GM18951 (cell line): ENCODE data around the gene ADPRH.
"Not testable (repeated sequence)": the region's sequence is repeated elsewhere in the genome, so short reads cannot be mapped to it uniquely, and the experiment has no call there.

ENCODE experiments used
- POLR2A ChIP-seq: IDR thresholded peaks from 4 replicates; pipeline ENCODE4 v1.6.1; 2011; ENCODE audit warnings: mild to moderate bottlenecking; ENCODE audit not compliant: insufficient read length, insufficient read depth; ENCODE audit errors: extremely low read depth
- in situ Hi-C: fragments of 300-500 bp; cut with MboI; formaldehyde crosslinking; loops from one replicate; pipeline ENCODE4 v1.12.0; 2022; ENCODE audit warnings: low sequenced_read_pairs, mixed read lengths, inconsistent platforms; ENCODE audit not compliant: unreplicated experiment

The ADPRH gene

GRCh38 chr3:119553823-119554415 is 25.4 kb upstream of the ADPRH start:
- no peak for TF ChIP-seq POLR2A
- in situ Hi-C loops: no loop called here

- in situ Hi-C loops: no loop called here
- TF ChIP-seq POLR2A: no peak
Observed at GRCh38 chr3:119555309-119555735, 24.0 kb upstream of the ADPRH start.

GRCh38 chr3:119555929-119556328 is 23.4 kb upstream of the ADPRH start:
- TF ChIP-seq POLR2A: no peak
- in situ Hi-C loops: no loop called here

- in situ Hi-C loops: no loop called here
- TF ChIP-seq POLR2A: peak; percentile 41
Observed at GRCh38 chr3:119557192-119557876, 22.0 kb upstream of the ADPRH start.

GRCh38 chr3:119557877-119558269 is 21.4 kb upstream of the ADPRH start:
- in situ Hi-C loops: no loop called here
- no peak for TF ChIP-seq POLR2A

GRCh38 chr3:119558626-119559317 is 20.5 kb upstream of the ADPRH start:
- no peak for TF ChIP-seq POLR2A
- in situ Hi-C loops: no loop called here

GRCh38 chr3:119559441-119559963 is 19.8 kb upstream of the ADPRH start, which contains the start of gene CD80:
Gene CD80 (minus strand): TSS chr3:119559614. CDS start chr3:119557728, 1,886 bp downstream.
- in situ Hi-C loops: no loop called here
- TF ChIP-seq POLR2A: peak; percentile 50

- in situ Hi-C loops: no loop called here
Observed at GRCh38 chr3:119560160-119560559, 19.1 kb upstream of the ADPRH start.

GRCh38 chr3:119562307-119562961 is 16.9 kb upstream of the ADPRH start:
- TF ChIP-seq POLR2A: peak; percentile 69
- in situ Hi-C loops: no loop called here

More at GRCh38 chr3:119560160-119560559, 19.1 kb upstream of the ADPRH start:
- no peak for TF ChIP-seq POLR2A

- in situ Hi-C loops: not testable (repeated sequence)
Observed at GRCh38 chr3:119563334-119563733, 16.0 kb upstream of the ADPRH start.

GRCh38 chr3:119569156-119569555 is 10.1 kb upstream of the ADPRH start:
- TF ChIP-seq POLR2A: no peak
- in situ Hi-C loops: no loop called here

GRCh38 chr3:119570229-119570628 is 9.1 kb upstream of the ADPRH start:
- TF ChIP-seq POLR2A: no peak
- in situ Hi-C loops: no loop called here

- no peak for TF ChIP-seq POLR2A
- in situ Hi-C loops: no loop called here
Observed at GRCh38 chr3:119571230-119571629, 8.1 kb upstream of the ADPRH start.
